GM21423 (cell line): ENCODE data around the gene SH3BGRL.
"Not testable (repeated sequence)": the region's sequence is repeated elsewhere in the genome, so short reads cannot be mapped to it uniquely, and the experiment has no call there.

Experiments
- ATAC-seq: cut with Tn5 transposase; IDR thresholded peaks from one replicate; pipeline ENCODE4 v1.9.1; 2021; ENCODE audit warnings: mild to moderate bottlenecking, moderate library complexity; ENCODE audit not compliant: unreplicated experiment

SH3BGRL gene

GRCh38 chrX:81259020-81259713 is 57.3 kb downstream of the SH3BGRL start:
- no peak for ATAC-seq

DNA sequence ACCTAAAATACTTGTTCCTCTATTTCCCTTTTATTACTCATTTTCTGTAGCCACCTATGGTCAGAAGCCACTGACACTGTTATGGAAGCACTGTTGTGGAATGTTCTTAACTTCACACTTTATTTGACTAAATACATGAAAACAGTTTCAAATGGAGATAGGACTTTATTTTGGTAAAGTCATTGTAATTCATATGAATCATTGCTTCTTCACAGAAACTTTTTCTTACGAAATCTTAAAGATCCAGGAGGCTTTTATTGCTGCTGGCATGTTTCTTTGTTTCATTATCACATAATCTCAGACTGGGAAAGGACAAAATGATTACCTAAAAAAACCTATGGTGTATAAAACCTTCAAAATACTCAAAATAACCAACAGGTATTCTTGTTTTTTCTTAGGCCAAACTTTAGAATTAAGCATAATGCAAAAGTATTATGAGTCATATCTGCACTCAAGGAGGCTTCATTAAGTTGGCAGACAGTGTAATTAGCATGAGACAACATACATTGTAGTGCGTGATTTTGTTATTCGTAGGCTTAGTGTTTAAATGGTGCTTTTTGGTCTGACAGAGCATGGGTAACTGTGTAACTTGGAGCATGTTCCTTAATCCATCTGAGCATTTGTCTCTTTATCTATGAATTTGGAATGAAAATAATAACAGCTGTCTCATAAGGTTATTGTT is 58.0 kb downstream of the SH3BGRL start:
- ATAC-seq: no peak

DNA sequence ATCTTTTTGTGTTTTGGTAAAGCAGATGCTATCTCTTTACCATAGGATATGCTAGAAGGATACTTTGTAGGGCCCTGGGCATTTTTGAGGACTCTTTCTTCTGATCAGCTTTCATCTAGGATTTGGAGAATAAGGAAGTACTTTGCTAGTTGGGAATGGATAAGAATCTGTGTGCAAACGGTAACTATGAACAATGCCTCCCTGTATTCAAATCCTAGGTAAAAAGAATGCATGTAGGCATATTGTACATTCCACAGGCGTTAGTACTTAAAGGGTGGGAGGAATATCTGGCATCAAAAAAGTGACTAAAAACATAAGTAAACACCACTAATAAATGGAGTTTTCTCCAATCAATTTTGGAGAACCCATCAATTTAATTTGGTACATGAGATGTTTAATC is 59.7 kb downstream of the SH3BGRL start:
- ATAC-seq: no peak

GRCh38 chrX:81263059-81263458 is 61.2 kb downstream of the SH3BGRL start:
- ATAC-seq: no peak

- no peak for ATAC-seq
Observed at GRCh38 chrX:81278616-81279015, 76.7 kb downstream of the SH3BGRL start.

DNA sequence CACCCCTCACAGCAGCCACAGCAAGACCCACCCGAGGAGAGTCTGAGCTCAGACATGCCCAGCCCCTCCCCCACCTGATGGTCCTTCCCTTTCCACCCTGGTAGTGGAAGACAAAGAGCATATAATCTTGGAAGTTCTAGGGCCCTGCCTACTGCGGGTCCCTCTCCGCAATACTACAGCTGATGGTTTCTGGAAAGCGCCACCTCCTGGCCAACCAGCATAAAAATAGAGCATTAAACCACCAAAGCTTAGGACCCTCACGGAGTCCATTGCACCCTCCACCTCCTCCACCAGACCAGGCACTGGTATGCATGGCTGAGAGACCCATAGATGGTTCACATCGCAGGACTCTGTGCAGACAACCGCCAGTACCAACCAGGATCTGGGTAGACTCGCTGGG is 78.2 kb downstream of the SH3BGRL start:
- no peak for ATAC-seq

DNA sequence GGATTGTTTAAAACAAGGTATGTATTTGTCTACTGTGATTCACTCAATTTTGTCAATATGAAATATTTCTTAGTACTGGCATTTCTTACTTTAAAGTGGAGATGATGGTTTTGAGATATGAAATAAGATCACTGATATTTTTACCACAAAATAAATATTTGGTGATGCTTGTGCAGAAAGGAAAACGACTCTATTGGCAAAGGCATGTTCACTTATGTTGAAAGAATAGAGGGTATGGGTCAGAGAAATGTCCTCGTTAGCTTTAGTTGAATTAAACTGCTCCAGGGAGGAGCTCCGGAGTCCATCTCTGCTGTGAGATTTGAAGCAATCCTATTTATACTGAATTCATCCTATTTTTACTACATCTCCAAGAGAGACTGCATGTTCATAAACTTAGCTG is 84.2 kb downstream of the SH3BGRL start:
- no peak for ATAC-seq

GRCh38 chrX:81286608-81287007 is 84.7 kb downstream of the SH3BGRL start:
- ATAC-seq: no peak

GRCh38 chrX:81291996-81292395 is 90.1 kb downstream of the SH3BGRL start:
- no peak for ATAC-seq

DNA sequence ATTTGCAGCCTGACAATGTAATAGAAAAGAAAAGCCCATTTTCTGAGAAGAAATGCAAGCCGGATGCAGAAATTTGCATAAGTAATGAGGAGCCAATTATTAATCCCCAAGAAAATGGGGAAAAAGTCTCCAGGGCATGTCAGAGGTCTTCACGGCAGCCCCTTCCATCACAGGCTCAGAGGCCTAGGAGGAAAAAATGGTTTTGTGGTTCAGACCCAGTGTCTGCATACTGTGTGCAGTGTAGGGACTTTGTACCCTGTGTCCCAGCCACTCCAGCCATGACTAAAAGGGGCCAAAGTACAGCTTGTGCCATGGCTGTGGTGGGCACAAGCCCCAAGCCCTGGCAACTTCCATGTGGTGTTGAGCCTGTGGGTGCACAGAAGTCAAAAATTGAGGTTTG is 92.2 kb downstream of the SH3BGRL start:
- ATAC-seq: no peak

DNA sequence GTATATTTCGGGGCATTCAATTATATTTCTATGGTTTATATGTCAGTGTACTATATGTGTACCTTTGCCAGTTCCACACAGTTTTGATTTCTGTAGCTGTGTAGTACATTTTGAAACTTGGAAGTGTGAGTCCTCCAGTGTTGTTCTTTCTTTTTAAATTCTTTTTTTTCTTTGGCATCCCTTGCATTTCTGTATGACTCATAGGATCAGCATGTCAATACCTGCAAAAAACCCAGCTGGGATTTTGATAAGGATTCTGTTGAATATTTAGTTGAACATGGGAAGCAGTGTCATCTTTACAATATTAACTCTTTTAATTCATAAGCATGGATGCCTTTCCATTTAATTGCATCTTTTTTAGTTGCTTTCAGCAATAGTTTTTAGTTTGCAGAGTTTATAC is 100.0 kb downstream of the SH3BGRL start:
- no peak for ATAC-seq

GRCh38 chrX:81304563-81304962 is 102.7 kb downstream of the SH3BGRL start:
- ATAC-seq: no peak

GRCh38 chrX:81305240-81305639 is 103.3 kb downstream of the SH3BGRL start:
- ATAC-seq: no peak

GRCh38 chrX:81308086-81308829 is 106.4 kb downstream of the SH3BGRL start:
- no peak for ATAC-seq

- ATAC-seq: no peak
Observed at GRCh38 chrX:81316163-81316562, 114.3 kb downstream of the SH3BGRL start.

DNA sequence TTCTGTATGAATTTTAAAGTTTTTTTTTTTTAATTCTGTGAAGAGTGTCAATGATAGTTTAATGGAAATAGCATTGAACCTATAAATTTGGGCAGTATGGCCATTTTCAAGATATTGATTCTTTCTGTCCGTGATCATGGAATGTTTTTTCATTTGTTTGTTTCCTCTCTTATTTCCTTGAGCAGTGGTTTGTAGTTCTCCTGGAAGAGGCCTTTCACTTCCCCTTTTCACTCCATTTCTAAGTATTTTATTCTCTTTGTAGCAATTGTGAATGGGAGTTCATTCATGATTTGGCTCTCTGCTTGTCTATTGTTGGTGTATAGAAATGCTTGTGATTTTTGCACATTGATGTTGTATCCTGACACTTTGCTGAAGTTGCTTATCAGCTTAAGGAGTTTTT is 129.8 kb downstream of the SH3BGRL start:
- not testable (repeated sequence) for ATAC-seq

DNA sequence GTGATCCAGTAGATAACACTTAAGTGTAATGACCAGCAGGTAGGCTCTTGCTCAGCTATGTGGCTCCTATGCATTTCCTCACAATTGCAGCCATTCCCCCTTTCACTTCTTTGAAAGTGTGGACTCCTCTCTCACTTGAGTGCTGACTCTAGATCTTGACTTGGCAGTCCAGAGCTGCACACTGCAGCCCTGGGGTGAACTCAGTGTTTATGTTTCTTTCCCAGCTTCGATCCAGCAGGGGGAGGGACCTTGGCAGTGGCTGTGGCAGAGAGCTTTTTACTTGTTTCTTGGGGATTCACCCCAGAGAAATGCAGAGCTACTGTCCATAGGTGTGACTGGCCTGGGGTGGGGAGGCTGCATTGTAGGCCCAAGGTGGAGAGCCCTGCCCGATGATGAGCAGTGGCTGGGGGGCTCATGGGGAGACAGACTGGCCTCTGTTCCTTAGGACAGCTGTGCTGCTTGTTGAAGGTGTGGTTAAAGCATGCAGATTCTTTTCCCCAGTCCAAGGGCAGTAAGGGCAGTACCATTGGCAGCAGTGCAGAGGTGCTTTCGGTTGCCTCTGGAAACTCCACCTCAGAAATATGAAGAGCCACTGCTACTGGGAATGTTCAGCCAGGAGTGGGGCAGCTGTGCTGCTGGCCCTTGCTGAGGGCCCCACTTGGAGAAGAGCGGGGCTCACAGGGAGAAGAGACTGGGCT is 134.7 kb downstream of the SH3BGRL start:
- no peak for ATAC-seq

DNA sequence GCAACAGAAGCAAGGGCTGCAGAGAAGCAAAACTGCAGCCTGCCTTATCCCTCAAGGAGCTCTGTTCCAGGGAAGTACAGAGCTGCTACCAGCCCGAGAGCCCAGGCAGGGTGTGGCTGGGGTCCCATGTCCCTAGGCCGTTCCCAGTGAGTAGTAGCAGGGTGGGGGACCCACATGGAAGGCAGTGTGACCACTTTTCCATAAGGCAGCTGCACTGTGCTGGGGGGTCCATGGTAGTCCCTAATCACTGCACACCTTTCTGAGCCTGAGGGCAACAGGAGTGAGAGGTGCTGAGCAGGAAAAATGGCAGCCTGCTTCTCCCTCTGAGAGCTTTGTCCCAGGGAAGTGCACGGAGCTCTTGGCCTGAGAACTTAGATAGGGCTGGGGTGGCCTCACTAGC is 135.9 kb downstream of the SH3BGRL start:
- ATAC-seq: no peak

DNA sequence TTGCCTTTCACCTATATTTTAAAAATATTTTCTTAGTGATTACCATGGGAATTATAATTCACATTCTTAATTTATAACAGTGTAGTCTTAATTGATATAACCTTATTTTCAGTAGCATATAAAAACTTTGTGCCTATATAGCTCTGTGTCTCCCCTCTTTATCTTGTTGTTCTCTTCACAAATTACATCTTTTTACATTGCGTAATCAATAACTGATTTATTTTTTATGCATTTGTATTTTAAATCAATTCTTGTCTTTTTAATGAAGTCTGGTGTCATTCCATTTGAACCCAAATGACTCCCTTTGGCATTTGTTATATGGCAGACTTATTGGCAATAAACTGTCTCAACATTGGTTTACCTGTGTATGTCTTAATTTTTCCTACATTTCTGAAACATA is 137.0 kb downstream of the SH3BGRL start:
- no peak for ATAC-seq

DNA sequence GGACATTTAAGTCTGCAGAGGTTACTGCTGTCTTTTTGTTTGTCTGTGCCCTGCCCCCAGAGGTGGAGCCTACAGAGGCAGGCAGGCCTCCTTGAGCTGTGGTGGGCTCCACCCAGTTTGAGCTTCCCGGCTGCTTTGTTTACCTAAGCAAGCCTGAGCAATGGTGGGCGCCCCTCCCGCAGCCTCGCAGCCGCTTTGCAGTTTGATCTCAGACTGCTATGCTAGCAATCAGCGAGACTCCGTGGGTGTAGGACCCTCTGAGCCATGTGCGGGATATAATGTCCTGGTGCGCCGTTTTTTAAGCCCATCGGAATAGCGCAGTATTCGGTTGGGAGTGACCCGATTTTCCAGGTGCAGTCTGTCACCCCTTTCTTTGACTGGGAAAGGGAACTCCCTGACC is 143.4 kb downstream of the SH3BGRL start:
- not testable (repeated sequence) for ATAC-seq
